ENCODE results near the gene BIN2. TPM values are rescaled to one million over a fixed set of nuclear protein-coding genes. Genes with fewer than 3 reads are reported as not detected.

Gene BIN2
- total and polyA plus RNA-seq, 9 of the 15 experiments (the other 6 are each of a cell fraction or from before 2014, with no cell fraction given): 0.04 to 0.39 (median 0.25) TPM; not detected in 1

- no peak for TF ChIP-seq ZBTB26 (CRISPR knock-in tag; IDR thresholded peaks at IDR 0.05)
- TF ChIP-seq ATF1 (CRISPR knock-in tag; IDR thresholded peaks at IDR 0.05): no peak
- TF ChIP-seq ATF1 (tag; IDR thresholded peaks at IDR 0.05): peak; percentile 42
- no peak for TF ChIP-seq HNRNPH1 (optimal IDR thresholded peaks at IDR 0.05; ENCODE audit: low read depth, low read length)
- TF ChIP-seq ASH1L (IDR thresholded peaks at IDR 0.05; ENCODE audit: borderline replicate concordance, low read depth, partially characterized antibody): no peak
- TF ChIP-seq TSC22D4 (tag; IDR thresholded peaks at IDR 0.05): no peak
- 0 out of 2 replicates have a peak, but pooled peaks have one; percentile 10 for TF ChIP-seq BHLHE40 (IDR thresholded peaks at IDR 0.05; ENCODE audit: low read length)
- no peak for TF ChIP-seq SETDB1 (IDR thresholded peaks at IDR 0.05; ENCODE audit: low read length)
- no peak for TF ChIP-seq ZFPM2 (CRISPR knock-in tag; IDR thresholded peaks at IDR 0.05)
- TF ChIP-seq MTA1 (IDR thresholded peaks at IDR 0.05; ENCODE audit: borderline replicate concordance): no peak; the same call in 1 of the 2 replicates
- TF ChIP-seq CBFA2T2 (conservative IDR thresholded peaks at IDR 0.05): peak; percentile 98
- TF ChIP-seq, protein P1, sequence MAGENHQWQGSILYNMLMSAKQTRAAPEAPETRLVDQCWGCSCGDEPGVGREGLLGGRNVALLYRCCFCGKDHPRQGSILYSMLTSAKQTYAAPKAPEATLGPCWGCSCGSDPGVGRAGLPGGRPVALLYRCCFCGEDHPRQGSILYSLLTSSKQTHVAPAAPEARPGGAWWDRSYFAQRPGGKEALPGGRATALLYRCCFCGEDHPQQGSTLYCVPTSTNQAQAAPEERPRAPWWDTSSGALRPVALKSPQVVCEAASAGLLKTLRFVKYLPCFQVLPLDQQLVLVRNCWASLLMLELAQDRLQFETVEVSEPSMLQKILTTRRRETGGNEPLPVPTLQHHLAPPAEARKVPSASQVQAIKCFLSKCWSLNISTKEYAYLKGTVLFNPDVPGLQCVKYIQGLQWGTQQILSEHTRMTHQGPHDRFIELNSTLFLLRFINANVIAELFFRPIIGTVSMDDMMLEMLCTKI (IDR thresholded peaks at IDR 0.05; ENCODE audit: partially characterized antibody): no peak
- no peak for TF ChIP-seq BRD4 (IDR thresholded peaks at IDR 0.05)
- TF ChIP-seq SNRNP70 (optimal IDR thresholded peaks at IDR 0.05; ENCODE audit: low read depth, low read length): no peak
- TF ChIP-seq TARDBP (IDR thresholded peaks at IDR 0.05): peak; percentile 51; the same call in 1 of the 2 replicates
- TF ChIP-seq, protein P2, sequence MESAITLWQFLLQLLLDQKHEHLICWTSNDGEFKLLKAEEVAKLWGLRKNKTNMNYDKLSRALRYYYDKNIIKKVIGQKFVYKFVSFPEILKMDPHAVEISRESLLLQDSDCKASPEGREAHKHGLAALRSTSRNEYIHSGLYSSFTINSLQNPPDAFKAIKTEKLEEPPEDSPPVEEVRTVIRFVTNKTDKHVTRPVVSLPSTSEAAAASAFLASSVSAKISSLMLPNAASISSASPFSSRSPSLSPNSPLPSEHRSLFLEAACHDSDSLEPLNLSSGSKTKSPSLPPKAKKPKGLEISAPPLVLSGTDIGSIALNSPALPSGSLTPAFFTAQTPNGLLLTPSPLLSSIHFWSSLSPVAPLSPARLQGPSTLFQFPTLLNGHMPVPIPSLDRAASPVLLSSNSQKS (CRISPR knock-in tag; IDR thresholded peaks at IDR 0.05): no peak
- no peak for TF ChIP-seq ZBTB8A (IDR thresholded peaks at IDR 0.05; ENCODE audit: partially characterized antibody)
- TF ChIP-seq NUFIP1 (IDR thresholded peaks at IDR 0.05; ENCODE audit: partially characterized antibody): no peak
- TF ChIP-seq MNT (conservative IDR thresholded peaks at IDR 0.05): 0 out of 4 replicates have a peak, but pooled peaks of 1 of the 2 experiments have one; percentile 38
- TF ChIP-seq MXD1 (CRISPR knock-in tag; IDR thresholded peaks at IDR 0.05; ENCODE audit: borderline replicate concordance, poor library complexity, severe bottlenecking): no peak
- TF ChIP-seq ZEB2 (IDR thresholded peaks at IDR 0.05): no peak
- TF ChIP-seq, protein P3, sequence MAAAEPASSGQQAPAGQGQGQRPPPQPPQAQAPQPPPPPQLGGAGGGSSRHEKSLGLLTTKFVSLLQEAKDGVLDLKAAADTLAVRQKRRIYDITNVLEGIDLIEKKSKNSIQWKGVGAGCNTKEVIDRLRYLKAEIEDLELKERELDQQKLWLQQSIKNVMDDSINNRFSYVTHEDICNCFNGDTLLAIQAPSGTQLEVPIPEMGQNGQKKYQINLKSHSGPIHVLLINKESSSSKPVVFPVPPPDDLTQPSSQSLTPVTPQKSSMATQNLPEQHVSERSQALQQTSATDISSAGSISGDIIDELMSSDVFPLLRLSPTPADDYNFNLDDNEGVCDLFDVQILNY (CRISPR knock-in tag; IDR thresholded peaks at IDR 0.05): no peak
- no peak for TF ChIP-seq PRMT5 (CRISPR knock-in tag; IDR thresholded peaks at IDR 0.05)
Observed at GRCh38 chr12:51368640-51369517, 44.9 kb upstream of the BIN2 start (continued).

Data from K562 (cell line).